Measurements from ENCODE around the gene DDX20.

DDX20 gene

DNA sequence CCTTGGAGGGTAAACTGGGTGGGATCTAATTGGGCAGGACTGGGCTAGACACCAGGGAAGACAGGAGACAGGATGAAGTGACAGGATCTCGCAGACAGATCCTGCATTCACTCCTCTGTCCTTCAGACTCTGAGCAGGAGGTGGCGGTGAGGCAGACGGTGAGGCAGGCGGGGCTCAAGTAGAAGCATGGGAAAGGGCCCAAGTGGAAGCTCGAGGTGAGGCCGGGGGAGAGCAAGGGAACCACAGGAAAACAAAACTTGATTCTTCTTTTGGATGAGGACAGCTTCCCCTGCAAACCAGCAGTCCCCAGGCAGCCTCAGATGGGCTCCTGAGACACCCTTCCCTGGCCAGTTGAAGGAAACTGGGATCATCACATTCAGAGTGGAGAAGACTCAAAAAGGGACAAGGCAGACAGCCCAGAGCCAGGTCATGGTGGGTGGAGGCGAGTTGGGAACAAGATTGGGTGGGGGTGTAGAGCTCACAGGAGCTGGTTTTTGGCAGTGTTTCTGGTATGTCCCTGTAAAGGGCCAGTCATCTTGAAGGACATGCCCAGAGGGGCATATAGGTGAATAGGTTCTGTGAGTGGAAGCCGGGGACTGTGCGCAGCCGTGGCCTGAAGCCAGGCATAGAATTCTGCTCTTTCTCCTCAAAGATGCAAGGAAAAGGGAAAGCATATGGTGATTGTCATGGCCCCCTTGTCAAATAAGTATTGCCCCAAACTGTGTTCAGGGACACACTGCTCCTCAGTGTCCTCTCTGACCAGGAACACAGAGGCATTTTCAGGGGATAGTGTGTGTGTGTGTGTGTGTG lies 34.5 kb upstream of the DDX20 start:
- 0 out of 3 replicates have a peak, but pooled peaks have one; percentile 6 for ATAC-seq (ENCODE audit: low read depth)
- Histone ChIP-seq H3K4me3 (ENCODE audit: severe bottlenecking) (no peak overlapping the region), H3K36me3 (ENCODE audit: low read depth) (no peaks in the 10 kb centered on the region; the same call in 1 of the 2 replicates), H3K9me3 (ENCODE audit: severe bottlenecking) (no peaks in the 10 kb centered on the region), H3K27ac (ENCODE audit: poor library complexity, severe bottlenecking) (no peak overlapping the region), H3K4me1 (ENCODE audit: insufficient read depth, poor library complexity, severe bottlenecking) (no peaks in the 10 kb centered on the region), H3K27me3 (ENCODE audit: insufficient read depth, poor library complexity, severe bottlenecking) (no peaks in the 10 kb centered on the region)
- DNase-seq (ENCODE audit: low spot score): no peak
- TF ChIP-seq CTCF (IDR thresholded peaks at IDR 0.05; ENCODE audit: poor library complexity, severe bottlenecking): no peak

- no peak overlapping the region for H3K4me3 ChIP-seq (ENCODE audit: severe bottlenecking)
- no peaks in the 10 kb centered on the region for H3K9me3 ChIP-seq (ENCODE audit: severe bottlenecking)
- no peaks in the 10 kb centered on the region for H3K27me3 ChIP-seq (ENCODE audit: insufficient read depth, poor library complexity, severe bottlenecking)
- H3K36me3 ChIP-seq (ENCODE audit: low read depth): no peaks in the 10 kb centered on the region
- no peaks in the 10 kb centered on the region for H3K4me1 ChIP-seq (ENCODE audit: insufficient read depth, poor library complexity, severe bottlenecking)
- no peak for TF ChIP-seq CTCF (IDR thresholded peaks at IDR 0.05; ENCODE audit: poor library complexity, severe bottlenecking)
- ATAC-seq (ENCODE audit: low read depth) (no peak), DNase-seq (ENCODE audit: low spot score) (no peak)
- no peak overlapping the region for H3K27ac ChIP-seq (ENCODE audit: poor library complexity, severe bottlenecking)
Measured at GRCh38 chr1:111723091-111723806, 32.5 kb upstream of the DDX20 start.

- DNase-seq (ENCODE audit: low spot score): no peak
- Histone ChIP-seq H3K36me3 (ENCODE audit: low read depth) (no peaks in the 10 kb centered on the region), H3K4me3 (ENCODE audit: severe bottlenecking) (no peak overlapping the region), H3K27ac (ENCODE audit: poor library complexity, severe bottlenecking) (no peak overlapping the region), H3K27me3 (ENCODE audit: insufficient read depth, poor library complexity, severe bottlenecking) (no peaks in the 10 kb centered on the region), H3K4me1 (ENCODE audit: insufficient read depth, poor library complexity, severe bottlenecking) (no peaks in the 10 kb centered on the region), H3K9me3 (ENCODE audit: severe bottlenecking) (no peaks in the 10 kb centered on the region)
- ATAC-seq (ENCODE audit: low read depth): no peak
- no peak for TF ChIP-seq CTCF (IDR thresholded peaks at IDR 0.05; ENCODE audit: poor library complexity, severe bottlenecking)
Measured at GRCh38 chr1:111723871-111724270, 31.8 kb upstream of the DDX20 start.

DNA sequence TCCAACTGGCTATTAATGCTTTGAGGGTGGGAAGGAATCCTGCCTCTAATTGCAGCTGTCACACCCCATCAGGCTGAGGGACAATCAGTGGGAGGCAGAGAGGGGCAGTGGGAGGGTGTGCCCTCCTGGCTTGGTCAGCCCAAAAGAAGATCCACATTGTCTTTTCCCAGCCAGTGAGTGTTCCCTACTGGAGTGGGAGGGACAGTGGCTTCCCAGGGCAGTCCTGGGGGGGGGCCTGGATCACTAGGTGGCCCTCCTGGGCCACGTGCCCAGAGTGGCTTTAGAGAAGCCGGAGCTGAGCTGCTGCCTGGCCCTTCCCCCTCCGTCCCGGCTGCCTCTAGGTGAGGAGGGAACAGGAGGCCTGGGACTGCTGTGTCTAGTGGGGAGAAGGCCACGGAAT lies 30.5 kb upstream of the DDX20 start:
- DNase-seq (ENCODE audit: low spot score): no peak
- Histone ChIP-seq H3K27me3 (ENCODE audit: insufficient read depth, poor library complexity, severe bottlenecking) (no peaks in the 10 kb centered on the region), H3K9me3 (ENCODE audit: severe bottlenecking) (no peaks in the 10 kb centered on the region), H3K4me3 (ENCODE audit: severe bottlenecking) (no peak overlapping the region), H3K36me3 (ENCODE audit: low read depth) (no peaks in the 10 kb centered on the region), H3K27ac (ENCODE audit: poor library complexity, severe bottlenecking) (no peak overlapping the region), H3K4me1 (ENCODE audit: insufficient read depth, poor library complexity, severe bottlenecking) (no peaks in the 10 kb centered on the region)
- no peak for TF ChIP-seq CTCF (IDR thresholded peaks at IDR 0.05; ENCODE audit: poor library complexity, severe bottlenecking)
- no peak for ATAC-seq (ENCODE audit: low read depth)

Data from RWPE2 (cell line).